Neural progenitor cell (in vitro differentiated cells): ENCODE results near the gene PDGFC.

ENCODE experiments used
- EZH2phosphoT487 ChIP-seq: fragments of 200-600 bp; sonication (generic); IDR thresholded peaks from 2 replicates; pipeline ENCODE4 v1.6.1; 2017; ENCODE audit warnings: antibody characterized with exemption
- TF ChIP-seq, protein P1 (sequence below): fragments of 200-600 bp; sonication (generic); IDR thresholded peaks from 2 replicates; pipeline ENCODE4 v1.5.1; 2017; ENCODE audit warnings: antibody characterized with exemption, mild to moderate bottlenecking

DNA sequence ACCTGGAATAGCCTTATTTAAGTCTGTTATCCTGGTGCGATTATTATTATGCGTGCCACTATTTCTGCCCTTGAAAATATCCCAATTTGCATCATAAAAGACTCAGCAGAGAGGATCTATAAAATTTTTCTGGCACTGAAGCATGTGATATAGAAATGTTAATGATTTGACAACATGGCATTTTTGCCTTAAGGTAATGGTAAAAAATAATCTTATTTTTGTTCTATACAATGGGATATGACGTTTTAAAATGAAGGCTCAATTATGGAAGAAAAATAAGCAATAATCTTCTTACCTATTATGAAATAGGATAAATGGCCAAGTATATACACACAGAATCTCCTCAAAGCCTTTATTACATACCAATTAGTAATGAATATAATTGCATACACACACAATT, 113.5 kb downstream of the PDGFC start:
- TF ChIP-seq, protein P1, sequence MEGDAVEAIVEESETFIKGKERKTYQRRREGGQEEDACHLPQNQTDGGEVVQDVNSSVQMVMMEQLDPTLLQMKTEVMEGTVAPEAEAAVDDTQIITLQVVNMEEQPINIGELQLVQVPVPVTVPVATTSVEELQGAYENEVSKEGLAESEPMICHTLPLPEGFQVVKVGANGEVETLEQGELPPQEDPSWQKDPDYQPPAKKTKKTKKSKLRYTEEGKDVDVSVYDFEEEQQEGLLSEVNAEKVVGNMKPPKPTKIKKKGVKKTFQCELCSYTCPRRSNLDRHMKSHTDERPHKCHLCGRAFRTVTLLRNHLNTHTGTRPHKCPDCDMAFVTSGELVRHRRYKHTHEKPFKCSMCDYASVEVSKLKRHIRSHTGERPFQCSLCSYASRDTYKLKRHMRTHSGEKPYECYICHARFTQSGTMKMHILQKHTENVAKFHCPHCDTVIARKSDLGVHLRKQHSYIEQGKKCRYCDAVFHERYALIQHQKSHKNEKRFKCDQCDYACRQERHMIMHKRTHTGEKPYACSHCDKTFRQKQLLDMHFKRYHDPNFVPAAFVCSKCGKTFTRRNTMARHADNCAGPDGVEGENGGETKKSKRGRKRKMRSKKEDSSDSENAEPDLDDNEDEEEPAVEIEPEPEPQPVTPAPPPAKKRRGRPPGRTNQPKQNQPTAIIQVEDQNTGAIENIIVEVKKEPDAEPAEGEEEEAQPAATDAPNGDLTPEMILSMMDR: no peak
- TF ChIP-seq EZH2phosphoT487: no peak
